ENCODE results near the gene PCGF1.

The PCGF1 gene

GRCh38 chr2:74507145-74507925, at the start of gene PCGF1:
Gene PCGF1, minus strand, starts transcription at chr2:74507695. Its CDS starts 27 bp downstream, at chr2:74507668.
- DNase-seq (ENCODE audit: low read depth): peak; percentile 97

GRCh38 chr2:74556831-74557370, 49.4 kb upstream of the PCGF1 start:
- DNase-seq (ENCODE audit: low read depth): no peak

- no peak for DNase-seq (ENCODE audit: low read depth)
These were observed 48.7 kb upstream of the PCGF1 start for GRCh38 chr2:74556159-74556558.

DNA sequence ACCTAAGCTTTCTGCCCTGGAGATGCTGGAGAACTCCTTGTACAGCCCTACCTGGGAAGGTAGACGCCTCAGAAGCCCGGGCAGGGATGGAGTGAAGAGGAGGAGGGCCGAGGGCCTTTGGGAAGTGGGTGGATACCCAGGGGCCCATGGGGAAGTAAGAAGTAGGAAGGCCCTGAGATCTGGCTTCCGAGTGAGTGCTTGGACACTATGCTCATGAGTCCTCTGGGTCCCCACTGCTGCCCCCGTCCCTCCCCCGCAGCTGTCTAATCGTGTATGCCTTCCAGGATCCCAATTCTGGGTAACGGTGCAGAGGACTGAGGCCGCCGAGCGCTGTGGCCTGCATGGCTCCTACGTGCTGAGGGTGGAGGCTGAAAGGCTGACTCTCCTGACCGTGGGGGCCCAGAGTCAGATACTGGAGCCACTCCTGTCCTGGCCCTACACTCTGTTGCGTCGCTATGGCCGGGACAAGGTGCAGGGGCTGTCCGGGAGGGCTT, 48.2 kb upstream of the PCGF1 start:
- DNase-seq (ENCODE audit: low read depth): no peak

- DNase-seq (ENCODE audit: low read depth): peak; percentile 54
These were observed 47.5 kb upstream of the PCGF1 start for GRCh38 chr2:74554820-74555531.

DNA sequence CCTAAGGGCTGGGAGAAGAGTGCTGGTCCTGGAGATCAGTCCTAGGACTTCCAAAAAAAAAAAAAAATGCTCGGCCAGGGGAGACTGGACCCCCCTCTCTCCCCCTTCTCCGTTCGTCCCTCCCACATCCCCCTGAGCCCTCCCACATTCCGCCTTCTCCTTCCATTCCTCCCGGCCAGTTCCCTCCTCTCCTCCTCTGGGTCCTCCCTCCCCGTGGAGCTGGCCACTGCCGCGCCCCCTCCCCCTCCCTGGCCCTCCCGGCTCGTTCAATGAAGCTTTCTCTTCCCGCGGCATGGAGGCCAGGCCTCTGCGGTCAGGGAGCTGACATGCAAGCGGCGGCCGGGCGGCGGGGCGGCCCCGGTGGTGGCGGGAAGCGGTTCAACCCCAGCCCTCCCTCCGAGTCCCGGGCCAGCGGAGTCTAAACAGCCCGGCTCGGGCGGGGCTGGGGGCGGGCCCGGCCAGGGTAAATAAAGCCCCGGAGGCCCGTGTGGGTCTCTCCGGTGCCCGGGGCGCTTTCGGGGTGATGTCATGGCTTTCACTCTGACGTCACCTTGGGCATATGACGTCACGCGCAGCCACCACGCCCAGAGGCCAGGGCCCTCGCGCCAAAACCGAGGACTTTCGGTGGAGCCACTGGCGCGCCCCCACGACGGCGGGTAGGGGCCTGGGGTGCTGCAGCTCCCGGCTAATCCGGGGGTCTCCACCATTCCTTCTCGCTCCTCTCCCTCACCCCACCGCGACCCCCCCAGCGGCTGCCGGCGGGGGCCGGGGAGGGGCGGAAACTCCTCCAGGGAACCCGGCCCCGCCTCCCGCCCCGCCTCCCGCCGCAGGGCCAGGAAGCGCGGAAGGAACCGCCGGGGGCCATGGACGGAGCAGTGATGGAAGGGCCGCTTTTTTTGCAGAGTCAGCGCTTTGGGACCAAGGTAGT, 46.7 kb upstream of the PCGF1 start, which contains the start of the genes DOK1 and LOXL3:
TSS of gene DOK1 (plus strand) at position 829 of the 928 bp plus-strand sequence. CDS start at position 864, 35 bp downstream.
TSS of gene LOXL3 (minus strand) at position 51 of the 928 bp plus-strand sequence. CDS start 1,308 bp downstream, outside the sequence.
- DNase-seq (ENCODE audit: low read depth): peak; percentile 80

- no peak for DNase-seq (ENCODE audit: low read depth)
These were observed 45.7 kb upstream of the PCGF1 start for GRCh38 chr2:74552914-74553811.

DNA sequence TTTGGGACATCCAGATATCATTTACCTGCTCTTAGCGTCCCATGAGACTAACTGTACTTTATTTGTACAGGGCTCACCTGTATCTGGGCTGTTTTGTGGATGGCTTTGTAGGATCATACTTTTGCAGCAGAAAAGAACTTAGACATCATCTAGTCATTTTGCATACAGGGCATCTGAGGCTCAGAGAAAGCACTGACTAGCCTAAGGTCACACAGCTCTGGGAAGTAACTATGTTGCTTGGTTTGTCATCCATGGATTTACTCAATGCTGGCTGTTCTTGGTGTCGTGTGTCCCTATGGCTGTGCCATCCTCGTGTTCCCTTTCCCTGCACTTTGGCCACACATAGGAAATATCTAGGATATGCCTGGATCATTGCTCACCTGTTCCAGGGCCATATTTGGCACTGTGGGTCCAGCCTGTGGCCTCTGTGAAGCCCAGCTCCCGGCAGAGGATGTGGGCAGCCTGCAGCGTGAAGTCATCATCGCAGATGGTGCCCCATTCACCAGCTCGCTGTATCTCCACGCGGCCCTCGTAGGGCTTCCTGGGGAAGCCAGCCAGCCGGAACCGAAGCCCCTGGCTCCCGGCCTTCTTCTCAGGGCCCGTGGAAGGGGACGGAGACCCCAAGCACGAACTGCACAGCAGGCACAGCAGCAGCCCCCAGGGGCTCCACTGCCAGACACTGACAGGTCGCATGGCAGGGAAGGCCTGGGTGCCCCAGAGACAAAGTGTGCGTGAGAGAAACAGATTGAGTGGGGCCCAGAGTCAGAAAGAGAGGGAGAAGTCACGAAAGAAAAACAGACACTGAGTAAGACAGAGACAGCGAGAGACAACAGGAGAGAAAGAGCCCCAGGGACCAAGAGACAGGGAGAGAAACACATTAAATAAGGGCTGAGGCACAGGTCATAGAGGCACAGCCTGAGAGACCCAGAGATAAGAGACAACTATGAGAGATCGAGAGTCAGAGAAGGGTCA, 44.7 kb upstream of the PCGF1 start:
- no peak for DNase-seq (ENCODE audit: low read depth)

DNA sequence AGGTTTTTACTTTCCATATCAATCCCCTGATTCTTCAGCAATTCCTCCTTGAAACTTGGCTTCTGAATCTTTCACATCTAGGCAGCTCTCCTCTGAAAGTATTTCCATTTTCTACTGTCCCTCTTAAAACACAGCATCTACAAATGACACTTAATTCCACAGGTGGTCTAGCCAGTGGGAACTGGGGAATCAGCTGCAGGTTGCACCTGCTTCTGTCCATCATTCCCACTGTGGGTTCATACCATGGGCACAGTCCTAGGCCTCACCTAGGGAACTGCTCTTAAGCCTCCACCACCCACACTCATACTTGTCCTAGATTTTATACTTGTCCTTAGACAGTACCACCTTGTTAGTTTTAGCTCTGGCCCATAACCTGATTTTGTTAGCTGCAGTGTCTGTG, 44.0 kb upstream of the PCGF1 start:
- DNase-seq (ENCODE audit: low read depth): no peak

DNA sequence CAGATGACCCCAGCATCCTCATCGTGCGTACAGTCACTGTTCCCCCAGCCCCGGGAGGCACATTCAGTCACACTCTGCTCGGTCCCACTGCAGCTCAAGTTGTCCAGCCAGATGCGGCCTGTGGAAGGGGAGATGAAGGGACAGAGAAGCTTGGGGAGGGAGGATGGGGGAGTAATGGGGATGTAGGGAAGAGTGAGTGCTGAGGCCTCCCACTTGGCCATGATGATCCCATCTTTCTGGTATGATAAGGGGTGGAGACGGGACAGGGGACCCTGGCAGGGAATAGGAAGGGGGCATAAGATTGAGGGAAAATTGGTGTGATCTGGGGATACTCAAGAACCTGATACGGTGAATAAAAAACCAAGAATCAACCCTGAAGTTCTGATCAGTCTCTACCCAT, 42.7 kb upstream of the PCGF1 start:
- no peak for DNase-seq (ENCODE audit: low read depth)

DNA sequence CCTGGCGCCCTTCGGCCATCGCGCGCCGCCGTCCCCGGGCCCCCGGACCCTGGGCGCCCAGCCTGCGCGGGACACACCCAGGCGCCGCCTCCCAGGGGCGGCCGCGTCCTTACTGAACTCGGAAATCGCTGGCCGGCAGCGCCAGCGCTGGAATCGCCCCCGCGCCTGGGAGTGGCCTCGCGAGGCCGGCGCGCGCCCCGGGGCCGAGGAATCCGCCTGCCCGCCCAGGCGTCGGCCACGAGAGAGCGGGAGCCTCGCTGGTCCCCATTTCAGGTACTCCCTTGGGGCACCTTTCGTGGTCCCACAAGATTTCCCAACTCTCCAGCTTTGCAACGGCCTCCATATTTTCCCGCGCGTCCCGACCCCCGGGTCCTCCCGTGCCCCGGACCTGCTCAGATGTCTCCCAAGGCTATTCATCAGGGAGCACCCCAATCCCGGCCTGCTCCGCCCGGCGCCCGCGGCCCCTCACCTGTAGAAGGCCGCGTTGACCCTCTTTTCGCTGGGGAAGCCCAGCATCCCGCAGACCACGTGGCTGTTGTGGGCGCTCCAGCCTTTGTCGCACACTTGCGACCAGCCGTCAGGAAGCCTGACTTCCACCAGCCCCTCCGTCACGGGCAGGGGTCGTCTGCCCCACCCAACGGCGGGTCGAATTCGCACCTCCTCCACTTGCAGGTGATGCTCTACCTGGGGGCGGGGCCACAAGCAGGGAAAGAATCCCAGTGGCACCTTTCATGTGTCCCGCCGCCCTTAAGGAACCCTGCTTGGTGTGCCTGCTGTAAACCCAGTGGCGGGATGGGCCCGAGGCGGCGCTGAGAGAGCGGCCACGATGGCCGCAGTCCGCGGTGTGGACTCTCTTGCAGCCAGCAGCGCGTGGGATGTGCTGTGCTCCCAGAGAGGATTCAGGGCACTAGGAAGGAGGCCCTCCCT, 41.7 kb upstream of the PCGF1 start:
- peak; percentile 50 for DNase-seq (ENCODE audit: low read depth)

- DNase-seq (ENCODE audit: low read depth): no peak
These were observed 40.9 kb upstream of the PCGF1 start for GRCh38 chr2:74548285-74548899.

GRCh38 chr2:74546004-74546403, 38.5 kb upstream of the PCGF1 start:
- DNase-seq (ENCODE audit: low read depth): no peak

DNA sequence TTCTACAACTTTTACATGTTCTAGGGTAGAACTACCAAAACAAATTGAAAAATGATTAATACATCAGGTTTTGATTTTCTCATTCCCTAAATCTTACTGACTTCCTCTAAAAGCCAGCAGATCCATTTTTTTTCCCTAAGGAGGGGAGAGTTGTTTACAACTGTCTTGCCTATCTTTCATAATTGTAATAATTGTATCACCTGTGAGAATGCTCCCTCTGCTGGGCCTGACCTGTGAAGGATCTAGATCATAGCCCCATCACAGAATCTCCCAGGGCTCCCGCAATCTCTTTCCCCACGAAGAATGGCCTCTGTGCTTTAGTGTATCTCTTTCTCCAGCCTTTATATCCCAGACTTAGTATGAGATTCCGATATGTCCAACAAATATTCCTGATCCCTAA, 37.1 kb upstream of the PCGF1 start:
- no peak for DNase-seq (ENCODE audit: low read depth)

- DNase-seq (ENCODE audit: low read depth): no peak
These were observed 35.5 kb upstream of the PCGF1 start for GRCh38 chr2:74542978-74543377.

DNA sequence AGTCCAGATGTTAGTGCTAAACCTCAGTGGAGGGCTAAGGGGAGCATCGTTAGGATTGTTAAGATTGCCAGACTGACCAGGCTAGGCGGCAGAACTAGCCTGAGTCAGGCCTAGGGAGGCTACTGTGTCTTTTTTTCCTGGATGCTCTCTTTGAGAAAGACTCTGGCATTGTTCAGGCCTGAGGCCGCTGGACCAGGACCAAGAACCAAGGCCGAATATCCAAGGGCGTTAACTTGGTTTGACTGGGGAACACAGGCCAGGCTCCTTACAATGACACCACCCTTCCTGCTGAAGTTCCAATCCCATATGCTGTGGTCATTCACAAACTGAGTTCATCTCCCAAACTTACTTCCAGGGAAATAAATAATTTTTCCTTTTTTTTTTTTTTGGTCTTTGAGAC, 32.8 kb upstream of the PCGF1 start:
- no peak for DNase-seq (ENCODE audit: low read depth)

GRCh38 chr2:74538881-74539339, 31.4 kb upstream of the PCGF1 start:
- no peak for DNase-seq (ENCODE audit: low read depth)

GRCh38 chr2:74537140-74537539, 29.6 kb upstream of the PCGF1 start:
- no peak for DNase-seq (ENCODE audit: low read depth)
